RPMI7951 (cell line): ENCODE data around the gene TREML4. TPM values are rescaled to one million over a fixed set of nuclear protein-coding genes. Genes with fewer than 3 reads are reported as not detected.
"Not testable (repeated sequence)": the region's sequence is repeated elsewhere in the genome, so short reads cannot be mapped to it uniquely, and the experiment has no call there.

Experiments
- DNase-seq: peaks from one replicate; pipeline ENCODE4 v3.0.0-alpha.2; 2012; ENCODE audit warnings: low read depth
- total RNA-seq: library from RNA; depleted of rRNA; stranded (reverse); fragments of >200 nt; shearing (Covaris generic); gene quantifications from 2 replicates; pipeline ENCODE4 v1.2.3, GENCODE V29; 2014

The TREML4 gene
- total RNA-seq, 1 experiment from 2014 or later, result not detected

DNA sequence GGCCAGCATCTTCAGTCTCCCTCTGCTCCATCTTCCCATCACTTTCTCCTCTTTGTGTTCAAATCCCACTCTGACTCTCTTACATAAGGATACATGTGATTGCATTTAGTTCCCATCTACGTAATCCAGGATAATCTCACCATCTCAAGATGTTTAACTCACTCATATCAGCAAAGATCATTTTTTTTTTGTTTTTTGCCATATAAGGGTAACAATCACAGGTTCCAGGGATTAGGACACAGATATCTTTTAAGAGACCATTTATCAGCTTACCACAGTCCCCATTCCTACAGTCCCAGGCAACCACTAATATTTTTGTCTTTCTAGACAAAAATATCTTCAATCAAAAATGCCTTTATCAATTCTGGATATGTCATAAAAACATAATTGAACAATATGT is 24.0 kb upstream of the TREML4 start:
- no peak for DNase-seq

- DNase-seq, result no peak
Observed at GRCh38 chr6:41208439-41209106, 19.6 kb upstream of the TREML4 start.

GRCh38 chr6:41209547-41210320 is 18.4 kb upstream of the TREML4 start:
- DNase-seq, result no peak

DNA sequence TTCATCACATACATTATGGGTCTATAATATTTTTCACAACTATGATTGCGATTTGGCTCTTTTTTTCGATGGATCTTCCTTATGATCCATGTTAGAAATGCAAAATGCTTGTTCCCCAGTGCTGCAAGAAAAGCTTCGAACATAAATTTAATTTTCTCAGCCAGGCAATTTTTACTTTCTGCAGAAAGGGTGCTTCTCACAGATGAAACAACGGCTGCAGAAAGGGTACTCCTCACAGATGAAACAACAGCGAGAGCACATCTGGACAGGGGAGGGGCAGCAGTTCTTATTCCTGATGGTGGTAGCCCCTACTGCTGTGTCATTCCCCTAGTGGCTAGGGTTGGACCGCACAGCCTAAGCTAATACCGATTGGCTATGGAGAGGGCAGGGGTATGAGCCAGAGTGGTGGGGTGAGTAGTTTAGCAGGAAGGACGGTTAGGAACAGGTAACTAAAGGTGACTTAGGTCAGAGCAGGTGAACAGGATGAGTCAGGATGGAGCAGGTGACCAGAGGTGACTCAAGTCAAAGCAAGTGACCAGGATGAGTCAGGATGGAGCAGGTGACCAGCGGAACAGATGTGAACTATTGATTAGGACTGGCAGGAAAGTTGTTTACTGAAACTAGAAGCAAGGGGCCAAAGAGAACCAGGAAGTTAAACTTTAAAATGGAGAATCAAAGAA is 13.4 kb upstream of the TREML4 start:
- DNase-seq, result no peak

DNA sequence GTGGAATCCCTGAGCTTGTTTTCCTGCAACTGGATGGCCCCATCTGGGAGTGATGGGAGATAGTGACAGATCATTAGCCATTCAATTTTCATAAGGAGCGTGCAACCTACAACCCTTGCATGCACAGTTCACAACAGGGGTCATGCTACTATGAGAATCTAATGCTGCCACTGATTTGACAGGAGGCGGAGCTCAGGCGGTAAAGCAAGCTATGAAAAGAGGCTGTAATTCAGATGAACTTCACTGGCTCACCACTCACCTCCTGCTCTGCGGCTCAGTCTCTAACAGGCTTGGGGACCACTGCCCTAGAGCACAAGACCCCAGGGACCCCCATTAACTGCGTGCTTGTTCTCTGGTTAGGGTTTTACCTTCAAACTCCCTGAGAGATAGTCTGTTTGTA is 12.4 kb upstream of the TREML4 start:
- DNase-seq, result no peak

- no peak for DNase-seq
Observed at GRCh38 chr6:41216616-41217015, 11.5 kb upstream of the TREML4 start.

GRCh38 chr6:41222045-41222444 is 6.1 kb upstream of the TREML4 start:
- DNase-seq, result no peak

- no peak for DNase-seq
Observed at GRCh38 chr6:41222513-41222912, 5.6 kb upstream of the TREML4 start.

DNA sequence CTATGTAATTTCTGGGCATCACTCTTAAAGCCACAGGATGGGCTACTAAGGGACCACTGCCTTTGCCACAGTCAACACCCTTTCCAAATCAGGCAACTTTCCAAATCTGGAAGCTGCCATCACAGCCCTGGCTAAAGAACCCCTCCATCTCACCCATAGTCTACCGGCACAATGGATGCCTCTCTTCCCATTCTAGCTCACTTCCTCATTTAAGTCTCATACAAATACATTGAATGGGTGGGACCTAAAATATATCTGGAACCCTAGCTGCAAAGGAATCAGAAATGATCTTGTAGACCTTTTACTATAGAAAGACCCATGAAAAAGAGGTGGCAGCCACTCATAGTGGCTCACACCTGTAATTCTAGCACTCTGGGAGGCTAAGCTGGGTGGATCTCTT is 3.3 kb upstream of the TREML4 start:
- no peak for DNase-seq

GRCh38 chr6:41226752-41227151 is 1.4 kb upstream of the TREML4 start:
- DNase-seq, result no peak

DNA sequence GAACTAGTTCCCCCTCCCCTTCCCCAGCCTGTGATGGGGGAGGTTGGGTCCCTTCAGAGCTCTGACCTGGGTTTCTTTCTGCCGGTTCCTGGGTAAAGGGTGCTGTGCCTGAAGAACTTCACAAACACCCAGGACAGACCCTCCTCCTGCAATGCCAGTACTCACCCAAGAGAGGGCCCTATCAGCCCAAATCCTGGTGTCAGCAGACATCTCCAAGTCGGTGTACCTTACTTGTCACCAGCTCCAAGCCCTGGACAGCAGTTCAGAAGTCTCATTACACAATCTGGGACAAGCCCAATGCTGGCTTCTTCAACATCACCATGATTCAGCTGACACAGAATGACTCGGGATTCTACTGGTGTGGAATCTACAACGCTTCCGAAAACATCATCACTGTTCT is 467 bp downstream of the TREML4 start:
- no peak for DNase-seq

DNA sequence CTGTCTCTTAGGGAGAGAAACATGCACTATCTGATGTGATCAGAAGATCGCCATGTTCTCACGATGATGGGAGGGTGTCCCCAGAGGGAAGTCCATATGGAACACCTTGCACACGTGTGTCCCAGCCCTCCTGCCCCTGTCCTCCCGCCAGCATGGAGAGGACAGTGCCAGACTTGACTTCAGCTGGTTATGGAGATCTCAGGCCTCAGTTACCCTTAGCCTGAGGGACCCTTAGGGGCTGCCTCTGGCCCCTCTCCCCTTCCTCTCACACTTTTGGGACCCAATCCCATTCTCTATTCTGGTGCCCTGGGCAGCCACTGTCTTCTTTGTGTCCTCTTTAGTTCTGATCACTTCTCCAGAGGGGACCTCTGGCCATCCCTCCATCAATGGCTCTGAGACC is 1.6 kb downstream of the TREML4 start:
- DNase-seq, result no peak

GRCh38 chr6:41231246-41231645 is 3.1 kb downstream of the TREML4 start:
- DNase-seq, result no peak

- DNase-seq, result no peak
Observed at GRCh38 chr6:41232667-41233066, 4.5 kb downstream of the TREML4 start.

- DNase-seq, result no peak
Observed at GRCh38 chr6:41236276-41236675, 8.1 kb downstream of the TREML4 start.

GRCh38 chr6:41237128-41237527 is 9.0 kb downstream of the TREML4 start:
- DNase-seq, result no peak

- no peak for DNase-seq
Observed at GRCh38 chr6:41239467-41240159, 11.5 kb downstream of the TREML4 start.

DNA sequence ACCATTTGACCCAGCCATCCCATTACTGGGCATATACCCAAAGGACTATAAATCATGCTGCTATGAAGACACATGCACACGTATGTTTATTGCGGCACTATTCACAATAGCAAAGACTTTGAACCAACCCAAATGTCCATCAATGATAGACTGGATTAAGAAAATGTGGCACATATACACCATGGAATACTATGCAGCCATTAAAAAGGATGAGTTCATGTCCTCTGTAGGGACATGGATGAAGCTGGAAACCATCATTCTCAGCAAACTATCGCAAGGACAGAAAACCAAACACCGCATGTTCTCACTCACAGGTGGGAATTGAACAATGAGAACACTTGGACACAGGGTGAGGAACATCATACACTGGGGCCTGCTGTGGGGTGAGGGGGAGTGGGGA is 18.4 kb downstream of the TREML4 start:
- not testable (repeated sequence) for DNase-seq

DNA sequence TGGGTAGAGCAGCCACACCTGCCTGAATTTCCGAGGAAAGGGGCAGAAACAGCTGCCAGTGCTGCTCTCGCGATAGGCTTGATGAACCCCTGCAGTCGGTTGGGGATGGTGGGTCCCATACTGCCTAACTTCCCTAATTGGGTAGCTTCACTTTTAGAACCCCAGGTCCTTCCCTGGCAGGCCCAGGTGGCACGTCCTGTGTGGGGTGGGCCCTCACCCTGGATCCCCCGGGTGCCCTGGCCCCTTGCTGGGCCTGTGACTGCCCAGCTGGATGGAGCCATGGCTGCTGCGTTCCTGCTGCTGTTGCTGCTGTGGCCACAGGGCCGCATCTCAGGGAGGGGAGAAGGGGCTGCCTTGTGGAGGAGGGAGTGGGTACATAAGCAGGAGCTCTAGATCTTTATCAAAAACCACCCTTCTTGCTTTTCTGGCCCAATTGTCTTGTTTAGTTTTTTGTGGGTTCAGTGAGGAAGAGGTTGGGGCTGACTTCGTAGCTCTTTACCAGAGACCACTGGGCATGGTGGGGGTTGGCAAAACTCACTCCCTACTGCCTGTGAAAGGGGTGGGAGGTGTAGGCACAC is 19.2 kb downstream of the TREML4 start:
- no peak for DNase-seq

DNA sequence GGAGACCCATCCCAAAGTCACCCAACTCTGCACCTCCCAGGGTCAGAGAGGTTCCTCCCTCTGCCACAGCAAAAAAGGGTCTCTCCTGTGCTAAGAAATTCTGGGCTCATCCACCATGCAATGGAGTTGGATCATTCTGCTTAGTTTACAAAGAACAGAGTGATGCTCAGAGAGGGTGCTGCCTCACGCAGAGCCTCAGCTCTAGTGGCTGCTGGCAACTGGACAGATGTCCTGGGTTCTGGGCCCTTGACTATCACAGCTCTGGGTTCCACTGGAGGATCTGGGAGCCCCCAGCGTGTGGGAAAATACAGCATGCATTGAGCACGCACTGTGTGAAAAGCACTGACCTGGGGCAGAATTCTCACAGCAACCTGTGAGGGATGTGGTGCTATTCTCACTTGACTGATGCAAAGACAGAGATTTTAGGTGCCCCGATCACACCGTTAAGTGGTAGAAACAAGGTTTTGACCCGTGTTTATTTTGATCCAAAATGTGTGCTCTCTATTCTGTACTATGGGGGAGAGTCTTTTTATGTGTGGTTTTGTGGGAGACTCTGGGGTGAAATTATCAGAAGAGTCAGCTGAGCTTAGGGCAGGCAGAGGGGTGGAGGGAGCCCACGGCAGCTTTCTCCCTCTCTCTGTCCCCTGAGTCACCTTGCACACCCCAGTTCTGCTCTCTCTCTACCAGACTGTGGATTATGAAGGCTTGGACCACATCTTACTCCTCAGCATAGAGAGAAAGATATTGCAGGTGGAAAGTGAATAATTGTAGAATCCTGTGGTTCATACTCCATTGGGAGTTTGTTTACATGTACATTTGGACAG is 19.9 kb downstream of the TREML4 start:
- DNase-seq, result no peak
